Motor neuron (in vitro differentiated cells): ENCODE data around the gene ACVR1B. TPM values are rescaled to one million over a fixed set of nuclear protein-coding genes. Genes with fewer than 3 reads are reported as not detected.
A peak's percentile ranks its signal among the peaks of the same experiment; 100 is the strongest.

ENCODE experiments used
- ATAC-seq, 8 experiments: fragments of 200-7000 bp; cut with Tn5 transposase; replicated peaks in 6 of 8; 2 replicates each; pipeline ENCODE4 v1.8.0; 2021; ENCODE audit warnings: mild to moderate bottlenecking in 8 of 8, moderate library complexity in 8 of 8
- H3K27ac ChIP-seq, 2 donors: fragments of 250-450 bp; sonication (Bioruptor Pico); 2 replicates each; pipeline ENCODE4 v1.9.0; 2021; ENCODE audit warnings: antibody characterized with exemption in 2 of 2, mild to moderate bottlenecking in 2 of 2, moderate library complexity in 1 of 2
- H3K4me1 ChIP-seq, 2 donors: fragments of 250-450 bp; sonication (Bioruptor Pico); replicated peaks in 1 of 2; 2 replicates each; pipeline ENCODE4 v1.6.1; 2021; ENCODE audit warnings: antibody characterized with exemption in 2 of 2, mild to moderate bottlenecking in 2 of 2, moderate library complexity in 1 of 2
- H3K4me3 ChIP-seq, 5 donors: fragments of 250-450 bp; sonication (Bioruptor Pico); 2 replicates each; pipeline ENCODE4 v1.9.0; 2021; ENCODE audit warnings: antibody characterized with exemption in 5 of 5, mild to moderate bottlenecking in 5 of 5, moderate library complexity in 4 of 5
- WGBS, 10 experiments: fragments of 450-650 bp; shearing (Covaris generic); methylation state at CpG; one replicate each; pipeline ENCODE4 v1.0.0; 2022; 5-methylcytosine and 5-hydroxymethylcytosine counted together
- in situ Hi-C, 9 experiments: fragments of 400-800 bp; cut with MboI; loops; one replicate each; pipeline ENCODE4 v1.15.0; 2021; ENCODE audit warnings: low sequenced_read_pairs in 9 of 9, low pct_unique_long_range_greater_than_20kb in 2 of 9; ENCODE audit not compliant: unreplicated experiment in 9 of 9
- total RNA-seq, 8 experiments: library from RNA; unstranded; fragments of 300-600 nt; gene quantifications; 2 replicates each; pipeline versions ENCODE4 v1.2.3 to v1.2.4, GENCODE V29; 2022

The ACVR1B gene
- total RNA-seq, 8 experiments from 2014 or later = 9.0 to 62.0 (median 36.6) TPM

DNA sequence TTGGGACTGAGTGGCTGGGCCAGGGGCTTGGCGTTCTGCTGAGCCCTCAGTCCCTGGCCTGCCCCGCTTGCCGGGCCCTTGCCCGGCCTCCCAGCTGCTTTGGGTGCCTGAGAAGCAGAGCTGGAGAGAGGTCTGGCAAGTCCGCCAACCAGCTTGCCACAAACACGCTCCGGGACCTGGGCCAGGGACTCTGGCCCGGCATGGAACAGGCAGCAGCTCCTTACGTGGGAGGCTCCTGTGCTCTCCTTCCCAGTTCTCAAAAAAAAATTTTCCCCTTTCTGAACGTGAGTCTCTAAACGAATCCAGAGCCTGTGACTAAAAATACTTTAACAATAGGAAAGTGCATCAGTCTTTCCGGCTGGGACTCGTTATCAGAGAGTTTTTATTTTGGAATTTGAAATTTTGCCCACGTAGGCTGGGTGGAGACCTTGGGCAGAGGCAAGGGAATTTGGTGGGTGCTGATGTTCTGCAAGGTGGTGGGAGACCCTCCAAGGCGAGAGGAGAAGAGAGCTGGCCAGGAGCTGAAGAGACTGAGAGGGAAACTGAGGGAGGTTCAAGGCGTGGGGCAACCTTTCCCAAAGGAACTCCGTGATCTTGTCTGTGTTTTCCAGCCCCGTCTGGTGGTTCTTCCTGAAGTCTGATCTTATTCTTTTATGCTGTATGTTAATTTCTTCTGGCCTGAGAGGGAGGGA lies 92.9 kb downstream of the ACVR1B start:
- ATAC-seq = no peak
- 6 to 100% (median 77%) methylated on average over 1 to 11 of the region's 18 CpGs; no CpG with 5 or more reads in 1 of the 10 experiments for WGBS, 10 experiments
- Histone ChIP-seq H3K4me1 (no peaks in the 10 kb centered on the region), H3K27ac (no peak overlapping the region), H3K4me3 (no peak overlapping the region)
- in situ Hi-C loops = no loop called here

DNA sequence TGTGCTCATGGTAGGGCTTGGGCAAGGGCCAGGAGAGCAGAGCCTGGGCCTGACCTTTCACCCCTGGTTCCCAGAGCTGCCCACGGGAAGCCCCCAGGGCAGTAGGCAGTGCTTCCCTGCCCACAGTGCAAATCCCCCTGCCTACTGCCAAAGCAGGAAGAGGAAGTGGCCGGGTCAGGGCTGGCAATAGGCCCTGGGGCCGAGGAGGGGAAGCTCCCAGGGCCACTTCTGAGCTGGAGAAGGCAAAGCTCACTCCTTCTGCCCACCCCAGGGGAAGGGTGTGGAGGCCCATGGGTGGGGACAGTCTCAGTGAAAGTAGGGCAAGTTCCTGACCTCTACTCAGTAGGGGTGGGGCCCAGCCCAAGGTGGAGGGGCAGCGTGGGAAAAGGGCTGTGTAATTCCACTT lies 94.3 kb downstream of the ACVR1B start:
- ATAC-seq = peak in 3 of 8 experiments; percentile 12 to 24 (median 12)
- WGBS, 10 experiments = 40 to 67% methylated on average over 1 of the region's 4 CpGs; no CpG with 5 or more reads in 8 of the 10 experiments
- no peak overlapping the region for H3K4me3 ChIP-seq
- in situ Hi-C loops = no loop called here
- peaks cover 7 to 9% of the 10 kb centered on the region in 2 donors for H3K4me1 ChIP-seq
- no peak overlapping the region for H3K27ac ChIP-seq

Other genes with a start within 250 kb of the ACVR1B start
- 10 to 100 TPM in 1 of 8 experiments, 1 to 10 TPM in 4, under 1 TPM in 3; 0.46 to 25.3 (median 2.1) TPM for gene FIGNL2, start 103.0 kb upstream of the ACVR1B start, total RNA-seq
- gene ANKRD33, start 63.6 kb upstream of the ACVR1B start, total RNA-seq = under 1 TPM in 6 of 8 experiments, not detected in 2; 0.05 to 1.00 (median 0.35) TPM
- 10 to 100 TPM in 1 of 8 experiments, under 1 TPM in 7; 0.05 to 10.6 (median 0.58) TPM for gene ACVRL1, start 44.2 kb upstream of the ACVR1B start, total RNA-seq
- gene TAMALIN, start 55.2 kb downstream of the ACVR1B start, total RNA-seq = 10 to 100 TPM in 3 of 8 experiments, 1 to 10 TPM in 5; 2.9 to 45.8 (median 5.7) TPM
- gene NR4A1, start 99.7 kb downstream of the ACVR1B start, total RNA-seq = 10 to 100 TPM in 2 of 8 experiments, 1 to 10 TPM in 6; 3.4 to 11.8 (median 7.7) TPM
- gene ATG101, start 118.3 kb downstream of the ACVR1B start, total RNA-seq = 10 to 100 TPM; 27.4 to 55.1 (median 35.8) TPM
- gene SMIM41, start 128.0 kb downstream of the ACVR1B start, total RNA-seq = not detected
- gene KRT80, start 240.3 kb downstream of the ACVR1B start, total RNA-seq = under 1 TPM in 6 of 8 experiments, not detected in 2; 0.14 to 0.85 (median 0.26) TPM